ENCODE data around the gene FOXN3.

FOXN3 gene

DNA sequence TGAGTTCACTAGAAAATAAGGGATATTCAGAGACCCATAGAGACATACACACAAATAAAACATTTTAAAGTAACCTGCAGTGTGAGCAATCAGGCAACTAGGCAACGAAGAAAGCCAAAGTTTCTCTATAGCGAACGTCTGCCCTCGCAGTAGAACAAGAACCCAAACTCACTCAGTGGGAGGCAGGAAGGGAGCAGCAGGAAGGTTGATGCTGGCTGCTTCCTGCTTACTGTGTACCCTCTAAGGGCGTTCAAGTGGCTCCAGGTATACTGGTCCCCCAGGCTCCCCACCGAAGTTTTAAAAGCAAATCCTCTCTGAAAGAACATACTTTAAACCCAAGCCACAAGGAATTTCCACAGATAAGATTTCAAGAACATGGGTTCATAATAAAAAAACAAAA, 249.3 kb downstream of the FOXN3 start:
- TF ChIP-seq EZH2phosphoT487 (IDR thresholded peaks at IDR 0.05; ENCODE audit: borderline replicate concordance): no peak
- TF ChIP-seq, protein P1, sequence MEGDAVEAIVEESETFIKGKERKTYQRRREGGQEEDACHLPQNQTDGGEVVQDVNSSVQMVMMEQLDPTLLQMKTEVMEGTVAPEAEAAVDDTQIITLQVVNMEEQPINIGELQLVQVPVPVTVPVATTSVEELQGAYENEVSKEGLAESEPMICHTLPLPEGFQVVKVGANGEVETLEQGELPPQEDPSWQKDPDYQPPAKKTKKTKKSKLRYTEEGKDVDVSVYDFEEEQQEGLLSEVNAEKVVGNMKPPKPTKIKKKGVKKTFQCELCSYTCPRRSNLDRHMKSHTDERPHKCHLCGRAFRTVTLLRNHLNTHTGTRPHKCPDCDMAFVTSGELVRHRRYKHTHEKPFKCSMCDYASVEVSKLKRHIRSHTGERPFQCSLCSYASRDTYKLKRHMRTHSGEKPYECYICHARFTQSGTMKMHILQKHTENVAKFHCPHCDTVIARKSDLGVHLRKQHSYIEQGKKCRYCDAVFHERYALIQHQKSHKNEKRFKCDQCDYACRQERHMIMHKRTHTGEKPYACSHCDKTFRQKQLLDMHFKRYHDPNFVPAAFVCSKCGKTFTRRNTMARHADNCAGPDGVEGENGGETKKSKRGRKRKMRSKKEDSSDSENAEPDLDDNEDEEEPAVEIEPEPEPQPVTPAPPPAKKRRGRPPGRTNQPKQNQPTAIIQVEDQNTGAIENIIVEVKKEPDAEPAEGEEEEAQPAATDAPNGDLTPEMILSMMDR (conservative IDR thresholded peaks at IDR 0.05; ENCODE audit: low read length): no peak
- H2AFZ ChIP-seq (ENCODE audit: low read length): no peak overlapping the region
- H3K9me2 ChIP-seq (replicated peaks; ENCODE audit: low read depth, low read length): no peaks in the 10 kb centered on the region
- H3K9me3 ChIP-seq (ENCODE audit: insufficient read depth, low read depth, low read length): peaks cover 8% of the 10 kb centered on the region; the same call in 1 of the 2 replicates
- no peak overlapping the region for H3K4me2 ChIP-seq (ENCODE audit: low read depth, low read length, poor library complexity, severe bottlenecking)
- H3K9ac ChIP-seq (ENCODE audit: low read depth, low read length, poor library complexity, severe bottlenecking): no peak overlapping the region
- H3K36me3 ChIP-seq (ENCODE audit: insufficient read depth, low read length): peaks cover 53% of the 10 kb centered on the region; the same call in 1 of the 2 replicates
- no peaks in the 10 kb centered on the region for H3K4me1 ChIP-seq (ENCODE audit: insufficient read depth, low read length, poor library complexity, severe bottlenecking)
- H3K4me3 ChIP-seq (ENCODE audit: low read length, poor library complexity, severe bottlenecking): no peak overlapping the region
- no peaks in the 10 kb centered on the region for H3K27me3 ChIP-seq (ENCODE audit: insufficient read depth, low read length, poor library complexity, severe bottlenecking)
- H4K20me1 ChIP-seq (ENCODE audit: insufficient read depth, low read length, poor library complexity, severe bottlenecking): no peaks in the 10 kb centered on the region
- H3K79me2 ChIP-seq (ENCODE audit: insufficient read depth, low read length): no peaks in the 10 kb centered on the region
- H3F3A ChIP-seq (ENCODE audit: low read depth): no peaks in the 10 kb centered on the region

- Histone ChIP-seq H3K4me1 (ENCODE audit: insufficient read depth, low read length, poor library complexity, severe bottlenecking) (no peaks in the 10 kb centered on the region), H3K4me2 (ENCODE audit: low read depth, low read length, poor library complexity, severe bottlenecking) (no peak overlapping the region), H3K9me2 (replicated peaks; ENCODE audit: low read depth, low read length) (no peaks in the 10 kb centered on the region), H2AFZ (ENCODE audit: low read length) (no peak overlapping the region), H3K36me3 (ENCODE audit: insufficient read depth, low read length) (peaks cover 54% of the 10 kb centered on the region; the same call in 1 of the 2 replicates), H3K79me2 (ENCODE audit: insufficient read depth, low read length) (no peaks in the 10 kb centered on the region), H3F3A (ENCODE audit: low read depth) (no peaks in the 10 kb centered on the region), H3K4me3 (ENCODE audit: low read length, poor library complexity, severe bottlenecking) (no peak overlapping the region), H3K9me3 (ENCODE audit: insufficient read depth, low read depth, low read length) (peaks cover 3% of the 10 kb centered on the region; the same call in 1 of the 2 replicates), H3K9ac (ENCODE audit: low read depth, low read length, poor library complexity, severe bottlenecking) (no peak overlapping the region), H3K27me3 (ENCODE audit: insufficient read depth, low read length, poor library complexity, severe bottlenecking) (no peaks in the 10 kb centered on the region), H4K20me1 (ENCODE audit: insufficient read depth, low read length, poor library complexity, severe bottlenecking) (no peaks in the 10 kb centered on the region)
- TF ChIP-seq EZH2phosphoT487 (IDR thresholded peaks at IDR 0.05; ENCODE audit: borderline replicate concordance): no peak
- TF ChIP-seq, protein P1 (conservative IDR thresholded peaks at IDR 0.05; ENCODE audit: low read length): no peak
Observed at GRCh38 chr14:89166633-89167032, 250.4 kb downstream of the FOXN3 start.

DNA sequence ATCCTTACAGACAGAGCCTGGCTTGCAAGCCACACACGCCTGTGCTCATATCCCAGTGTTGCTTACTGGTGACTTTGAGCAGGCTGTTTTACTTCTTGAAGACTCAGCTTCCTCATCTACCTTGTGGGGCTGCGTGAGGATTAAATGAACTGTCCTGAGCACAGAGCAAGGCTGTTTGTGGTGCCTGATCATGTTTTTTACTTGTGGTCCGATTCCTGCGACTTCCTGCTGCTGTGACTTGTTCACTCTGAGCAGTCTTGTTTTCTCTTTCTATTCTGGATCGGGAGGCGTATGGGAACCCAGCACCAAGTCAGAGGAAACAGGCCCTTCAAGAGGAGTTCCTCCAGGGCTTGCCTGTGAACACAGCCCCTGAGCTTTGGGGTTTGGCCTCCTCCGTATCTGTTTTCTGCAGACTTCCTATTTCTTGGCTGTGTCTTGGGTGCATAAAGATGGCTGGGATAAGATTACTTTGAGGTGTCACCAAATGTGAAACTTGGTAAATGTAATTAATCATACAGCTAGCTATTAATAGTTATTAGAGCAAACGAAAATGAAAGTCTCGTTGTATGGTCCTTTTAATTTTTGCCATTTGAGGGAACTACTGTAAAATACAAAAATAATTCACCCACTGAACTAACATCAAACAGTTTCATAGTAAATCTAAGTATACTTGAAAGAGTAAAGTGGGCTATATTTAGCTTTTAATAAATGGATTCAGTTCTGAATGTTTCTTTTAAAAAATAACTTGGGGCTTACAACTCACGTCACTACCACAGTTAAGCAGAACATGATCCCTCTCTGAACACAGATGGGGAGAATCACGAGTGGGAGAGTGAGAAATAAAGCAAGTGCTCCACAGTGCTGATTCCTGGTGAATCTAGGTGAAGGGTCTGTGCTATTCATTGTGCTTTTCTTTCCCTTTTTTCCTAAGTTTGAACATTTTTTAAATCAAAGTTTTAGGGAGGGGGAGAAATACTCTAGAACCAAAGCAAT, 251.5 kb downstream of the FOXN3 start:
- no peaks in the 10 kb centered on the region for H3K79me2 ChIP-seq (ENCODE audit: insufficient read depth, low read length)
- TF ChIP-seq, protein P1 (conservative IDR thresholded peaks at IDR 0.05; ENCODE audit: low read length): no peak
- no peaks in the 10 kb centered on the region for H3F3A ChIP-seq (ENCODE audit: low read depth)
- H3K9me2 ChIP-seq (replicated peaks; ENCODE audit: low read depth, low read length): no peaks in the 10 kb centered on the region
- no peaks in the 10 kb centered on the region for H4K20me1 ChIP-seq (ENCODE audit: insufficient read depth, low read length, poor library complexity, severe bottlenecking)
- H3K27me3 ChIP-seq (ENCODE audit: insufficient read depth, low read length, poor library complexity, severe bottlenecking): no peaks in the 10 kb centered on the region
- H3K4me1 ChIP-seq (ENCODE audit: insufficient read depth, low read length, poor library complexity, severe bottlenecking): no peaks in the 10 kb centered on the region
- H3K9me3 ChIP-seq (ENCODE audit: insufficient read depth, low read depth, low read length): no peaks in the 10 kb centered on the region
- H2AFZ ChIP-seq (ENCODE audit: low read length): no peak overlapping the region
- no peak overlapping the region for H3K4me2 ChIP-seq (ENCODE audit: low read depth, low read length, poor library complexity, severe bottlenecking)
- no peak overlapping the region for H3K9ac ChIP-seq (ENCODE audit: low read depth, low read length, poor library complexity, severe bottlenecking)
- H3K36me3 ChIP-seq (ENCODE audit: insufficient read depth, low read length): peaks cover 63% of the 10 kb centered on the region; the same call in 1 of the 2 replicates
- H3K4me3 ChIP-seq (ENCODE audit: low read length, poor library complexity, severe bottlenecking): no peak overlapping the region
